GM19438 (cell line): ENCODE data around the gene NRN1L.
A peak's percentile ranks its signal among the peaks of the same experiment; 100 is the strongest.
"Not testable (repeated sequence)": the region's sequence is repeated elsewhere in the genome, so short reads cannot be mapped to it uniquely, and the experiment has no call there.

ENCODE experiments used
- ATAC-seq: cut with Tn5 transposase; IDR thresholded peaks from one replicate; pipeline ENCODE4 v1.9.1; 2021; ENCODE audit warnings: low read depth; ENCODE audit not compliant: unreplicated experiment

The NRN1L gene

GRCh38 chr16:67860589-67861398, 23.9 kb upstream of the NRN1L start:
- no peak for ATAC-seq

GRCh38 chr16:67861877-67862276, 22.8 kb upstream of the NRN1L start:
- ATAC-seq, result no peak

- ATAC-seq, result no peak
Observed at GRCh38 chr16:67862623-67863583, 21.8 kb upstream of the NRN1L start.

GRCh38 chr16:67864044-67864443, 20.6 kb upstream of the NRN1L start:
- ATAC-seq, result not testable (repeated sequence)

- no peak for ATAC-seq
Observed at GRCh38 chr16:67864594-67864993, 20.1 kb upstream of the NRN1L start.

- no peak for ATAC-seq
Observed at GRCh38 chr16:67865318-67865717, 19.4 kb upstream of the NRN1L start.

- ATAC-seq, result no peak
Observed at GRCh38 chr16:67868290-67868689, 16.4 kb upstream of the NRN1L start.

GRCh38 chr16:67869653-67870052, 15.0 kb upstream of the NRN1L start:
- no peak for ATAC-seq

GRCh38 chr16:67871256-67871655, 13.4 kb upstream of the NRN1L start:
- ATAC-seq, result no peak

GRCh38 chr16:67872131-67872630, 12.5 kb upstream of the NRN1L start:
- no peak for ATAC-seq

GRCh38 chr16:67872631-67873434, 11.9 kb upstream of the NRN1L start, which contains the start of gene EDC4:
Gene EDC4 (plus strand): TSS chr16:67873052. CDS start chr16:67873262, 210 bp downstream.
- peak; percentile 80 for ATAC-seq

GRCh38 chr16:67873435-67874370, 11.0 kb upstream of the NRN1L start:
- no peak for ATAC-seq

GRCh38 chr16:67874372-67874771, 10.3 kb upstream of the NRN1L start:
- ATAC-seq, result no peak

- ATAC-seq, result no peak
Observed at GRCh38 chr16:67877064-67877463, 7.6 kb upstream of the NRN1L start.

- no peak for ATAC-seq
Observed at GRCh38 chr16:67878232-67878631, 6.5 kb upstream of the NRN1L start.

- no peak for ATAC-seq
Observed at GRCh38 chr16:67878846-67879245, 5.8 kb upstream of the NRN1L start.

GRCh38 chr16:67879462-67879861, 5.2 kb upstream of the NRN1L start:
- ATAC-seq, result no peak

GRCh38 chr16:67879936-67880335, 4.7 kb upstream of the NRN1L start:
- ATAC-seq, result no peak

GRCh38 chr16:67880584-67880983, 4.1 kb upstream of the NRN1L start:
- ATAC-seq, result no peak
